GM15510 (cell line): ENCODE data around the gene MCUB.

Source experiments
- POLR2A ChIP-seq: IDR thresholded peaks from 3 replicates; pipeline ENCODE4 v1.6.1; 2011; ENCODE audit warnings: borderline replicate concordance; ENCODE audit not compliant: insufficient read length; ENCODE audit errors: extremely low read depth

MCUB gene

GRCh38 chr4:109649872-109650271 is 89.8 kb downstream of the MCUB start:
- no peak for TF ChIP-seq POLR2A

- TF ChIP-seq POLR2A, result no peak
Observed at GRCh38 chr4:109655396-109655795, 95.3 kb downstream of the MCUB start.

- no peak for TF ChIP-seq POLR2A
Observed at GRCh38 chr4:109657854-109658418, 97.9 kb downstream of the MCUB start.

- no peak for TF ChIP-seq POLR2A
Observed at GRCh38 chr4:109658871-109659410, 98.9 kb downstream of the MCUB start.

GRCh38 chr4:109662116-109662515 is 102.1 kb downstream of the MCUB start:
- TF ChIP-seq POLR2A, result no peak

- TF ChIP-seq POLR2A, result no peak
Observed at GRCh38 chr4:109662771-109663170, 102.7 kb downstream of the MCUB start.

- no peak for TF ChIP-seq POLR2A
Observed at GRCh38 chr4:109665783-109666485, 105.9 kb downstream of the MCUB start.

- TF ChIP-seq POLR2A, result no peak
Observed at GRCh38 chr4:109671350-109671749, 111.3 kb downstream of the MCUB start.

GRCh38 chr4:109672169-109672930 is 112.3 kb downstream of the MCUB start:
- TF ChIP-seq POLR2A, result no peak

- no peak for TF ChIP-seq POLR2A
Observed at GRCh38 chr4:109673303-109673702, 113.3 kb downstream of the MCUB start.

- TF ChIP-seq POLR2A, result no peak
Observed at GRCh38 chr4:109675181-109675580, 115.1 kb downstream of the MCUB start.

- TF ChIP-seq POLR2A, result no peak
Observed at GRCh38 chr4:109675843-109676242, 115.8 kb downstream of the MCUB start.

- TF ChIP-seq POLR2A, result no peak
Observed at GRCh38 chr4:109676886-109677285, 116.8 kb downstream of the MCUB start.

GRCh38 chr4:109682875-109683274 is 122.8 kb downstream of the MCUB start:
- TF ChIP-seq POLR2A, result no peak

GRCh38 chr4:109683621-109684253 is 123.7 kb downstream of the MCUB start:
- TF ChIP-seq POLR2A, result no peak
